GM18505 (cell line): Measurements from ENCODE around the gene PRR13.
A peak's percentile ranks its signal among the peaks of the same experiment; 100 is the strongest.
"Not testable (repeated sequence)": the region's sequence is repeated elsewhere in the genome, so short reads cannot be mapped to it uniquely, and the experiment has no call there.

Source experiments
- ATAC-seq: cut with Tn5 transposase; IDR thresholded peaks from one replicate; pipeline ENCODE4 v1.9.1; 2021; ENCODE audit not compliant: unreplicated experiment
- POLR2A ChIP-seq: IDR thresholded peaks from 4 replicates; pipeline ENCODE4 v1.6.1; 2011; ENCODE audit warnings: borderline replicate concordance; ENCODE audit not compliant: insufficient read depth, insufficient read length; ENCODE audit errors: extremely low read depth

PRR13 gene

DNA sequence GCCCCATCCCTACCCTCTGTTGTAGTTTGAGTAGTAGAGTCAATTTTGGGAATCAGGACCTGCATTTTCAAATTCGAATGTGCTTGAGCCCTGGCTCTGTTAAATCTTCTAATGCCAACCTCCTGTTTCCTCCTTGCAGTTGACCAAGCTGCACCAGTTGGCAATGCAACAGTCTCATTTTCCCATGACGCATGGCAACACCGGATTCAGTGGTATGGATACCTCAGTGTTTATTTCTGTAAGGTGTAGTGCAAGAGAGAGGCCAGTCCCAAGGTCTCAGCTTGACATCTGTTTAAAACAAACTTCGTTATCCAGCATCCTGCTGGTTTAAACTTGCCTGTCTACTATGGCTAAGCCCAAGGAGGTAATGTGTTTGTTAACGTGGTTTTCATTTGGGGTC is 25.5 kb downstream of the PRR13 start:
- TF ChIP-seq POLR2A = no peak
- ATAC-seq = no peak

DNA sequence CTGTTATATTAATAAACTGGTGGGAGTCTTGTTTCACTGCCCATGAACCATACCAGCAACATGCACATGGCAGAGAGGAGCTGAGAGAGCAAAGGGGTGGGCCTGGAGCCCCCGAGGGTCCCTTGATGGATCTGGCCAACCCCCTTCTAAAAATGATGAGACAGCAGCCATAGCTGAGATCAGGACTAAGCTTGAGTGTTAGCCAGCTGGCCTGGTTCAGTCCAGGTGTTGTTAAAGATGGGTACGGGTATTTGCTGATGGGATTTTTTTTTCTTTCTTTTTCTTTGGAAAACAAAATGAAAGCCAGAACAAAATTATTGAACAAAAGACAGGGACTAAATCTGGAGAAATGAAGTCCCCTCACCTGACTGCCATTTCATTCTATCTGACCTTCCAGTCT is 26.3 kb downstream of the PRR13 start:
- TF ChIP-seq POLR2A = no peak
- no peak for ATAC-seq

DNA sequence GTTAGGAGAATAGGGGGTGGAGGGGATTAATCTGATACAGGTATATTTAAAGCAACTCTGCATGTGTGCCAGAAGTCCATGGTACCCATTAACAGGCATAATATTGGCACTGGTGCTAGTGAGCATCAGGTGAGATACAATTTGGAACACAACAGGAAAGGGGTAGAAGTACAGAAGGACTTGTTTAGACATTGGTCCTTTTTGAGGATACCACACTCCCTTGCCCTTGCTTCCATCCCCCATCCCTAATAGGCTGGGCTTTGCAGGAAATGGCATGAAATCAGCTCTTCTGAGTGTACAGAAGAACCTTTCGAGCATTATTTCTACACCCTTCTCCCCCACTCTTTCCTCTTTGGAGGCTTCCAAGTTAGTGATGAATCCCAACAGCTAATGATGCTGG is 26.7 kb downstream of the PRR13 start:
- ATAC-seq = no peak
- no peak for TF ChIP-seq POLR2A

DNA sequence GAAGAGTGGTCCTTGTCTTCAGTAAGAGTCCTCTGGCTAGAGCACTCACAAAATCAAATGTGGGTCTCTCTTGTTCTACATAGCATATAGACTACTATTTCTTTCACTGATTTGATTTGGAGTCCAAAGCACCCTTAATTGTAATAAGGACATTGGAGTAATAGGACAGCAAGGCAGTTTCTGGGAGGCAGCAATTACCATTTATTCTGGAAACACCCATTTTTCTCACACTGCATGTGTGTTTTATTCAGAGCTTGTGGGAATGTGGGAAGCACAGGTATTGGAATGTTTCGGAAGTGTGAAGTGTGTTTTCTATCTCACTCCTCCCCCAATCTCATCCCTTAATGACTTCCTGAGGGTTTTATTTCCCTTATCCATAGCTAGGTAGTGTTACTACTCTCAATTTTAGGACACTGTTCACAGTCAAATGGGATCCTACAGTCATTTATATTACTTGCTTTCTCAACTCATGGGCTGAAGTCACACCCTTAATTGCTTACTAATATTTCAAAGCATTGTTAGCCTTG is 30.6 kb downstream of the PRR13 start:
- ATAC-seq = no peak
- no peak for TF ChIP-seq POLR2A

DNA sequence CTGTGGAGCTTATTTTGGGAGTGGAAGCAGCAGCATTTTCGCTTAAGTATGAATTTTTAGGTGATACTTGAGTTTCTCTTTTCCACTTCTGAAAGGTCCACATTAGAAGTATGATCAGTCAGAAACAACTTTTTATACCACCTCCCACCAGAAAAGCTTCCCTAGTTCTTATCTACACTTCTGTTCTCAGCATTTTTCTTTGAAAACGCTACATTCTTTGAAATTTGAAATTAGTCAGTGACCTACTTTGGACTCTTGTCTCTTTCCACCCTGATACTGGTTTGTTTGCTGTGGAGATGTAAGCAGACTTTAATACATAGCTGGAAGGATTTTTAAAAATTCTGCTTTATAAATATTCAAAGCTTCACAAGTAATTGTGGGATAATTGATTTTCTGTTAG is 32.5 kb downstream of the PRR13 start:
- no peak for ATAC-seq
- TF ChIP-seq POLR2A = no peak

DNA sequence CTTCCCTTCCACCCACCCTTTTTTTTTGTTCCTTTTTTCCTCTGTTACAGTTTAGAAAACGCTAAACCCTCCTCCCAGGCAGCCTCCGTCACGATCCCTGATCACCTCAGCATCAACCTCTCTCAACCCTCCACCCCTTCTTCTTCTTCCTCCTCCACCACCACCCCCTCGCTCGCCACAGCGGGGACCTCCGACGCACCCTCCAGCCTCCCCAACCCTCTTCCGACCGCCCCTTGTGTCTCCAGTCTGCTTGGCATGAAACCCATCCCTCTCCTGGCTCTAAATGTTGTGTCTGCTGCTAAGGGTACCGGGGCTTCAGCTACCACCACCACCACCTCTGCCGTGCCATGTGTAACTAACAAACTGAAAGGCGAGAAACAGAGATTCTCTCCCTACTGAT is 33.3 kb downstream of the PRR13 start:
- ATAC-seq = no peak
- no peak for TF ChIP-seq POLR2A

DNA sequence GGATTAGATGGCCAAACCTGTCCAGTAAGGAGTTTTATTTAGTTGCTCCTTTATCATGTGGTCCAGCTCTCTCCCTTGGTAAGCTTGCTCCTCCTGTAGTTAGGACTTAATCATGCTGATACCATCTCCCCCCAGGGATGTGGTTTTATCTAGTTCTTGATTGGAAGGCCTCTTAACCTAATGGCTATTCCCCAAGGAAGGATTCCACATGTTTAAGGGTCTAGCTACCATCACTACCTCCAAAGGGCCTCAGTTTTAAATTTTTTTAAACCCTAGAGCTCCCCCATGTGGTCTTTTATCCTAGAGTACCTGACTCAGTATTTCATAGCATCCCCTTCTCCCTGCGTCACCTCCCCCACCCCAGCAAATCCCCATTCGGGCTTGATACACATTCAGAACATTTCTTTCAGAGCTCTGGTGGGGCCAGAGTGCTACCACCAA is 35.3 kb downstream of the PRR13 start:
- no peak for TF ChIP-seq POLR2A

DNA sequence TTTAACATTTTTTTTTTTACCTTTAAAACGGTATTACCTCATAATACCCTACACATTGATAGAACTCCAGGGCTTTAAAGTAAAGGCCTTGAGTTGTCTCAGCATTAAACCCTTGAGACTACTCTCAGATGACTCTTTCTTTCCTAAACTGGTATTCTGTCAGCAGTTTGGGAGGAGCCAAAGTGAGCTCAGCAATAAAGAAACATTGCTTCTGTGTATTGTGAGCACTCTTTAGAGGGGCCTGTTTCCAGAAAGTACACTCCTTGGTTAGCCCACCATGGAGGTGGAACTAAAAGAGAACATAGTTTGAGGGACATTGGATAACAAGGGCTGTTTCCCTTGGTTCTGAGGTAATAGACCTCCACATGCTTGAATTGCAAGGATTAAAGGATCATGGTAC is 37.3 kb downstream of the PRR13 start:
- TF ChIP-seq POLR2A = no peak
- ATAC-seq = no peak

More for the DNA sequence above, 35.3 kb downstream of the PRR13 start:
- no peak for ATAC-seq

DNA sequence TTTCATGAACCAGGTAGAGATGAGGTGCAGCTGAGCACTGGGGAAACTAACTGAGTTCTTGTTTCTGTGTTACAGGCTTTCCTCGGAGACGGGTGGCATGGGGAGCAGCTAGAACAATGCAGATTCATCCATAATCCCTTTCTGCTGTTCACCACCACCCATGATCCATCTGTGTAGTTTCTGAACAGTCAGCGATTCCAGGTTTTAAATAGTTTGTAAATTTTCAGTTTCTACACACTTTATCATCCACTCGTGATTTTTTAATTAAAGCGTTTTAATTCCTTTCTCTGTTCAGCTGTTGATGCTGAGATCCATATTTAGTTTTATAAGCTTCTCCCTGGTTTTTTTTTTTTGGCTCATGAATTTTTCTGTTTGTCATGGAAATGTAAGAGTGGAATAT is 37.8 kb downstream of the PRR13 start:
- no peak for ATAC-seq
- no peak for TF ChIP-seq POLR2A

DNA sequence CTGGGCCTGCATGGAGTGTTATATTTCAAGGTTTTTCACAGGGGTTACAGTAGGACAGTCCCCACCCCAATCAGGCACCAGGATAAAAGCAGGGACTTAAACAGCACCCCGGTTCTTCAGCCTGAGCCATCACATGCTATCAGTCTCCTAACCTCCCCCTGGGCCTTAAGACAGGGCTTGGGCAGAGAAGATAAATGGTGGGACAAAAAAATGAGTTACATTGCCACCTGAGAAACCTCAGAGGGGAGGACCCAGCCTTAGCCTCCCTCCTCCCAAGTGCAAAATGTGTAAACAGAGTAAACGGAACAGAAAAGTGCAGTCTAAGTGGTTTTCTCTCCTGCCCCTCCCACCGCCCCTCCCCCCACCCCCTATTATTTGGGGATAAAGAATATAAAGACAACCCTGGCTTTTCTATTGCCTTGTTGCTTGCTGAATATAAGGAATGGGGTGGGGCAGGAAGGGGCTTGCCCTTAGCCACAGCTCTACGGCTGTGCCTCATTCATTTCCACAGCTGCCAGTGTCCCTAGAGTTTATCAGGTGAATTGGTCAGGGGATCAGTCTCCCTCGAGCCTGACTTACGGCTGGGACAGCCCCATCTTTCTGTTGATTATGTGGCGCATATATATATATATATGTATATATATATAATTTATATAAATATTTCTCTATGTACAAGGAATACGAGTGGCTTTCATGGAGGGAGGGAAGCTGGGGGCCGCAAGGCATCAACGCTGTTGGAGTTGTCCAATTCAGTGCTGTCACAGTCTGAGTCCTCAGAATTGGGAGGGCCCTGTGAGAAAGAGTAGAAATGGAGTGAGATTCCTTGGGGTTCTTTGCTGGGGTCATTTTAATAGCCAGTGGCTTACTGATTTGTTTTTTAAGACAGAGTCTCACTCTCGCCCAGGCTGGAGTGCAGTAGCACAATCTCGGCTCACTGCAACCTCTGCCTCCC is 39.2 kb downstream of the PRR13 start:
- no peak for TF ChIP-seq POLR2A
- ATAC-seq = no peak

DNA sequence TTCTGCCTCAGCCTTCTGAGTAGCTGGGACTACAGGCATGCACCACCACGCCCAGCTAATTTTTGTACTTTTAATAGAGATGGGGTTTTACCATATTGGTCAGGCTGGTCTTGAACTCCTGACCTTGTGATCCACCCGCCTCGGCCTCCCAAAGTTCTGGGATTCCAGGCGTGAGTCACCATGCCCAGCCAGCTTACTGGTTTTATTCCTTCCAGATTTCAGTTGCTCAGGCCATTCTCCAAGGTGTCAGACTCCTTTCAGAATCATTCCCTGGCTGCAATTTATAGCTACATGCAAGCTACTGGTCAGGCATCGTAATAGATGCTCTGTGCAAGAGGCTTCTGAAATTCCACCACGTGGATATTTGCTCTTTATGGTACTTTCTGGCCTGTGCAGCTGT is 39.9 kb downstream of the PRR13 start:
- ATAC-seq = not testable (repeated sequence)

DNA sequence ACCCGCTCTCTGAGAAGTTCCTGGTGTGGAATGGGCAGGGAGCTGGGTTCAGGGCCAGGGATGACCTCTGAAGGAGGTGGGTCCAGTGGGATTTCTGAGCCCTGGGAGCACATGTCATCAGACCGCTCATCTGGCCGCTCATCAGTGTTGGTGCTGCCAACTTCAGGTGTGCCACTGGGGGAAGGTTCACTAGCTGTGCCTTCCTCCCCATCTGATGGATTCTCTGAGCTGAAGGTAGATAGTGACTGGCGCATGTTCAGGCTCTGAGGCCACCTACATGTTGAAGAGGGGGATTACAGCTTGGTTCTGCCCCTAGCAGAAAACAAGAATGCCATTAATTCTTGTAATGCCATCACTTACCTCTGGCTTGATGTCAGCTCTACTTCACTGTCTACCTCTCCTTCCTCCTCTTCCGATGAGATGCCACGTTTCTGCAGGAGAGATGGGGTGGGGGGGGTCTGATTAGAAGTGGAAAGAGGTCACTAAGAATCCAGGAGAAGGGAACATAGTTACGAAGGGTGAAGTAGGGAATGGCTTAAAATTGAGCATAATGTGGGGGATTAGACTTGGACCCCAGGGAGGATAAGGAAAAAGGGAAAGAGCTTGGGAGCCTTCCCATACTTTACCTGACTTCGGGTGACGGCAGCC is 40.5 kb downstream of the PRR13 start:
- TF ChIP-seq POLR2A = no peak
- ATAC-seq = no peak

DNA sequence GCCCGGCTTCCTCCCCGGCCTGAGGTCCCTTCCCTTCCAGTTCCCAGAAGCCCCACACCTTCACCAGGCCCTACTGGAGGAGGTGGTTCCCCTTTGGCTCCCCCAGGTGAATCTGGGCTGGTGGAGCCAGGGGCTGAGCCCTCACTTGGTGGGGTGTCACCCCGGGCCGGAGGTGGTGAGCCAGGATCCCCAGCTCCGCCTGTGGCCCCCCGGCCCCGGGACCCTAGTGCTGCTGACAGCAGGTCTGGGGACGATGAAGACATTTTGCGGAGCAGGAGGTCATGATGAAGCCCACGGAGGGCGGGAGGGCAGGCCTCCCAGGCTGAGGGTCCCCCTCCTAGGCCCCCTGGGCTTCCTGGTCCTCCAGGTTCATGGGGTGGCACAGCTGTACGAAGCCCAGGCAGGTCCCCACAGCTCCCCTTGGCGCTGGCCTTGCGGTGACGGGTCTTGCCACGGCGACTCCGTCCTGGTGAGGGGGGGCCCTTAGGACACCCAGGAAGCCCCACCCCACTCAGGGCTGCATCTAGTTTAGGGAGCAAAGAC is 41.2 kb downstream of the PRR13 start:
- TF ChIP-seq POLR2A = peak; percentile 42
- ATAC-seq = no peak

DNA sequence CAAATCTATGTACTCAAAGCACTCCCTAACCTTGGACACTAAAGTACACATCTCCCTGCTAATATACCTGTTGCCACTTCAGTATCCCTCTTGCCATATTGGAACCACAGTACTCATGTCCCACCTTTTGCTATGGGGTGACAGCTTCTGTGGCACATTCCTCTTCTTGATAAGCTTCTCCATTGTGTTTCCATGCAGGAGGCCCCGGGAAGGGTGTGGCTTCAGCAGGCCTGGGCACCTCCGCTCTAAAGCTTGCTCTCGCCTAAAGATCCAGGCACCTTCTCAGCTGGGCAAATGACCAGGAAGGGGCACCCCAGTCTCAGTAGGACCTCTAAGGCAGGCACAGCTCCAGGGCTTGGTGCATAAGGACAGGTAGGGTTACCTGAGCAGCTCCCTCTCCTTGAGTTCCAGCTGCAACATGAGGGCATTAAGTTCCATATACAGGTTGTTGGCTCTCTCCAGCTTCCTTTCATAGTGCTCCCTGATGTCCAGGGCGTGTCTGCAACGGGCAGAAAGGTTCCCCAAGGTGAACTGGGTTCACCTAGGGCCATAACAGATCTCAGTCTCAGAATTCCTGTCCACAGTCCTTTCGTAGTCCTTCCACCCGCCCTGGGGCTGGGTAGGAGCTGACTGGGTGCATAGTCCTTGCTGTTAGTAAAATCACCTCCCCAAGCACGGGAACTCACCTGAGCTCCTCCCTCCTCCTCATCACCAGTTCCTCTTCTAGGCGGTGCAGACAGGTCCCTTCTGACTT is 41.9 kb downstream of the PRR13 start:
- ATAC-seq = no peak
- peak; percentile 49 for TF ChIP-seq POLR2A

DNA sequence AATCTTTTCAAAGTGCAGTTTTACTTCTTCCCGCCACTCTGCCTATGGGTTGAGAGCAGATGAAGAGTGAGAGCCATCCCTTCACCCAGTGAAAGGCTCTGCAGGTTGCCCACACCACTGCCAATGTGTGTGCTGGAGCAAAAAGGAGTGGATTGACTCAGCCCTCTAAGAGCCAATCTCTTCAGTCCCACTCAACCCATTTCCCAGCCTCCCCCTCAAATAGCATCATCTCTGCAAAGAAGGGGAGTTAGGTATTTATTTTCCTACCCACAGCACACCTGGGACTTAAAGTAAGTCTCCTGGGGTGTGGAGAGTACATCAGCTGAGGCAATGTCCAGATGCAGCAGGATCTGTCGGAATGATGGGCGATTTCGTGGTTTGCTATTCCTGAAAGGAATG is 42.4 kb downstream of the PRR13 start:
- TF ChIP-seq POLR2A = no peak
- no peak for ATAC-seq
